ENCODE measurements around the gene DCLRE1A.

- TF ChIP-seq POLR2A (IDR thresholded peaks at IDR 0.05; ENCODE audit: low read depth) (no peak), CTCF (IDR thresholded peaks at IDR 0.05) (no peak)
Measured at GRCh38 chr10:113823389-113823788, 30.5 kb downstream of the DCLRE1A start.

All from esophagus muscularis mucosa (tissue), 3 donors.